ENCODE data around the gene PSEN2.
A peak's percentile ranks its signal among the peaks of the same experiment; 100 is the strongest.
"Not testable (repeated sequence)": the region's sequence is repeated elsewhere in the genome, so short reads cannot be mapped to it uniquely, and the experiment has no call there.

PSEN2 gene

DNA sequence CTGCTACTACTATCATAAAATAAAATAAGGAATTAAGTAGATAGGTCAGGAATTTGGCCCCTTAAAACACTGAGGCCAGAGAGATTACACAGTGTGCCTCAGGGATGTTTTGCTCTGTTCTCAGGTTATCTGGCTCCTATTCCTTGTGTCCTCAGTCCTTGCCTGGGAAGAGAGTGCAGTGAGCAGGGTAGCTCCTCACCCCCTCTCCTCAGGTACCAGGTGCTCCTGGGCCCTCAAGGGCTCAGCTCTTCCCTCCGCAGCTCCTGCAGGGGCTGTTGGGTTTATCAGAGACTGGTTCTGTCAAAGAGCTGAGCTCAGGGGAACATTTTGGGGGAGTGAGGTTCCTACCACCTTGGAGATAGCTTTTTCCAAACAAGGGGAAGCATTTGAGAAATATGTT is 49.6 kb downstream of the PSEN2 start:
- no peak for DNase-seq (ENCODE audit: low read depth)

DNA sequence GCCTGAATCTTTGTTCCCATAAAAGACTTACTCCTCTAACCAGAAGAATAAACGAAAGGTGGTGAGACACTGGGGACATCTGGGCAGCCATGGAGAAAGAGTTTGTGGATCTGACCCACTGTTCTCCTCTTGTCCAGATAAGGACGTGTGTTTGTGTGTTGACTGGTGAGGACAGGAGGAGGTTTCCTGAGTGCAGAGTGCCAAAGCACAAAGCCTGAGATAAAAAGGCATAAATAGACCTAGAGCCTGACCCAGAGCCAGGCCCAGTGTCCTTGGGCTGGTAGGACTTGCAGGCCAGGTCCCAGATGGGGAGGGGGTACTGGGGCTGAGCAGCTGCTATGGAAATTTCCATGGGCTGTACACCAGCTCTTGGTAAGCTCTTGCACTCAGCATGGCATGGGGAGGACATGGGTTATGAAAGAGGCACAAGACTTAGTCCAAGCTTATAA is 50.1 kb downstream of the PSEN2 start:
- no peak for DNase-seq (ENCODE audit: low read depth)

DNA sequence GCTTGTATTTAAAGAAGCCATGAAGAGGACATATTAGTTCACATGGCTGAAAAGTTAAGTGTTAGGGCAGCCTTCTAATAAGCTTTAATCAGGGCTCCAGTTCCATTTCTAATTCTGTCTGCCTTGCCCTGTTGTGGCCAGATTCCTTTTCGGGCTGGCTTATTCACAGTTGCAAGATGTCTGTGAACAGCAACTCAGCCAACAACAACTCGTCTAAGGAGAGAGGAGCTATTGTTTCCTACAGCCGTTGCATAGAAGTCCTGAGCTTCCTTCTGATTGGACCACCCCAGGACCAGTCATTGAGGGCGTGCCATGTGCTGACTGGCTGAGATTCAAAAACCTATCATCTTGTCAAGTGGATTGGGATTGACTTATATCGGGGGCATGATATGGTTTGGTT is 51.1 kb downstream of the PSEN2 start:
- DNase-seq (ENCODE audit: low read depth), result no peak

DNA sequence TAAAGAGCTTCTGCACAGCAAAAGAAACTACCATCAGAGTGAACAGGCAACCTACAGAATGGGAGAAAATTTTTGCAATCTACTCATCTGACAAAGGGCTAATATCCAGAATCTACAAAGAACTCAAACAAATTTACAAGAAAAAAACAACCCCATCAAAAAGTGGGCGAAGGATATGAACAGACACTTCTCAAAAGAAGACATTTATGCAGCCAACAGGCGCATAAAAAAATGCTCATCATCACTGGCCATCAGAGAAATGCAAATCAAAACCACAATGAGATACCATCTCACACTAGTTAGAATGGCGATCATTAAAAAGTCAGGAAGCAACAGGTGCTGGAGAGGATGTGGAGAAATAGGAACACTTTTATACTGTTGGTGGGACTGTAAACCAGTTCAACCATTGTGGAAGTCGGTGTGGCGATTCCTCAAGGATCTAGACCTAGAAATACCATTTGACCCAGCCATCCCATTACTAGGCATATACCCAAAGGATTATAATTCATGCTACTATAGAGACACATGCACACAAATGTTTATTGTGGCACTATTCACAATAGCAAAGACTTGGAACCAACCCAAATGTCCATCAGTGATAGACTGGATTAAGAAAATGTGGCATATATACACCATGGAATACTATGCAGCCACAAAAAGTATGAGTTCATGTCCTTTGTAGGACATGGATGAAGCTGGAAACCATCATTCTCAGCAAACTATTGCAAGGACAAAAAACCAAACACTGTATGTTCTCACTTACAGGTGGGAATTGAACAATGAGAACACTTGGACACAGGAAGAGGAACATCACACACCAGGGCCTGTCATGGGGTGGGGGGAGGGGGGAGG is 59.1 kb downstream of the PSEN2 start:
- DNase-seq (ENCODE audit: low read depth), result not testable (repeated sequence)

DNA sequence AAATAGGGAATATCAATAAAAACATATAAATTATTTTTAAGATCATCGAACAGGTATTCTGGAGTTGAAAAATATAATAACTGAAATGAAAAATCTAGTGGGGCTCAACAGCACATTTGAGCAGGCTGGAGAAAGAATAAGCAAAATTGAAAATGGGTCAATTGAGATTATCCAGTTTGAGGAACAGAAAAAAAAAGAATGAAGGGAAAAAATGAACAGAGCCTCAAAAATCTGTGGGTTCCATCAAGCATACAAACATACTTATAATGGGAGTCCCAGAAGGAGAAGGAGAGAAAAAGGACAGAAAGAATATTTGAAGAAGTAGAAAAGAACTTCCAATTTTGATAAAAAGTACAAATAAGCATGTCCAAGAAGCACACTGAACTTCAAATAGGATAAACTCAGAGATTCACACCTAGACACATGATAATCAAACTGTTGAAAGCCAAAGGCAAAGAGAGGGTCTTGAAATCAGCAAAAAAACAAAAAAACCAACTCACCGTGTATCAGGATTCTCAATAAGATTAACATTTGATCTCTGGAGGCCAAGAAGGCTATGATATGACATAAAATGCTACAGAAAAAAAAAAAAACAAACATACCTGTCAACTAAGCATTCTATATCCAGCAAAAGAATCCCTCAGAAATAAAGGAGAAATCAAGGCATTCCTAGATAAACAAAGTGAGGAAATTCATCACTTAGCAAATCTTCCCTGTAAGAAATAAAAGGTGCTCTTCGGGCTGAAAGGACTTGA is 64.2 kb downstream of the PSEN2 start:
- no peak for DNase-seq (ENCODE audit: low read depth)

DNA sequence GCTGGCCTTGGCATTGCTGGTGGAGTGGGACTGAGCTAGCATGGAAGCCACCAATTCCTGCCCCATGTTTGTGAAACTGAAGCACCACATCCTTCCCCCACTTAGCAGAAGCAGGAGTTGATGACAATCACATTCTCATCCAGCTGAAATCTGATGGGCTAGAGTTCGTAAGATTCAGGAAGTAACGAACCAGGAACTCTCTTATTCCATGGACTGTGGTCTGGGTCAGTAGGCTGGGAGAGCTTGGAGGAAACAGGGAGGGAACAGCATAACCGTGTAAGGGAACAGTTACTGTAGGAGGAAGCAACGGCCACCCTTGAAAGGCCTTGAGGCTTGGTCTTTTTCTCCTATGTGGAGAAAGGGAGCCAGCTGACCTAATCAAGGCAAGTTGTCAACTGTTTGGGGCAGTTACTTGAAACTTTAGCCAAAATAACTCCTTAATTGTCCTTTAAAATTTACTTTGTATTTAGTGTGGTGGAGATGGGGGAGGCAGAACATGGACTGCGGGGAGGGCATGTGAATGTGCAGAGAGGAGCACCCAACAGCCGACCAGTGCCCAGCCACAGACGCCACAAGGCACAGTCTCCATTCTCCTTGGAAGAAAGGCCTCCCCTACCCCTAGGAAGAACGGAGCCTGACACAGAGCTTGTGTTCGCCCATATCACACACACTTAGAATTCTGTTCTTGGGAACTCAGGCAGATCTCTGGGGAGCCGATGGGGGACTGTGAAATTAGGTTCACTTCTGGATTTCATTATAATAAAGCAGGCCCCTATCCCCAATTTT is 67.7 kb downstream of the PSEN2 start:
- no peak for DNase-seq (ENCODE audit: low read depth)

DNA sequence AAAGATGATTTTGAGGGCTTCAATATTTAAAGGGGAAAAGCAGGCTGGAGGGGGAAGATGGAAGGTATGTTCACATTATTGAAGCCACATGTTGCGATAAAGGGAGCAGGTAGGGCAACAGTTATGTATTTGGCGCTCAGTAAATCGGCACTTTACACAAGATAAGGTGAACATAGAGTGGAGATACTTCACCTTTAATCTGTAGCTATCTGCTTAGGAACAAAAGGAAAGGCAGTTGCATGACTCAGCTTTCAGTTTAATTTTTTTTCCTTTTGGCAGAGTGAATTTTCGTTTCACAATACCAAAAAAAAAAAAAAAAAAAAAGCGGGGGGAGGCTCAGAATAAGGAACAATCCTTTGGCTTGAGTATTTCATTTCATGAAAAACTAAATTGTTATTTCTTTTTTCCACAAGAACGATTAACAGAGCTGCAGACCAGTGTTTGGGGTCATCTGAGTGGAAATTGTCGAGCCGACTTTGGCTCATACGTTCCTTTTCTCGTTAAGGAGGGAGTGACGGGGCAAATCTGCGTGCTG is 68.6 kb downstream of the PSEN2 start:
- no peak for DNase-seq (ENCODE audit: low read depth)

DNA sequence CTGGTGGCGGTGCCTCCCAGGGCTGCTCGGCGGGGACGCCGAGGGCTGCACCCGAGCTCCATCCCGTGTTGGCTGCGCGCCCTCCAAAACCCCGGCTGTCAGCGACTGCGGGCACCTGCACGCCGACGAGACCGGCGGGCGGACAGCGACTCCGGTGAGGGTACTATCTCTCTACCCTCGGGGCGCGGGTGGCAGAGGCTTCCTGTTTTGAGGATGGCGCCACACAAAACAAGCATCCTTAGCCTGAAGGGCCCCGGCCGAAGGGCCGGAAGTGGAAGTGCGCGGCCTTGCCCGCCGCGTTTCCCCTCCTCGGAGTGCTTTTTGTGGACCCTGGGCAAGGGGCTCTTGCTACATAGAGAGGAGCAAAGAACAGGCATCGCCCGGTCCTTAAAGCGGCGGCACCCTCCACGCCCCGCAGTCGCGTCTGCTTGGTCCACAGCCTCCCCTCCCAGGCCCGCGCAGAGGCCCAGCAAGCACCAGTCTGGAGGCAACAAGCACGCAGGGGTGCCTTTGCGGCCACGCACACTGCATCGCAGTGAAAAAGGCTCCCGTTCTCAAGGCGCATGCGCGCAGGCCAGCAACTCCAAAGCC is 69.1 kb downstream of the PSEN2 start:
- DNase-seq (ENCODE audit: low read depth), result no peak

- DNase-seq (ENCODE audit: low read depth), result peak; percentile 99
These were observed 69.8 kb downstream of the PSEN2 start, which contains the start of gene COQ8A for GRCh38 chr1:226940029-226940805. COQ8A (plus strand) TSS chr1:226940294; CDS start chr1:226961386, 21,092 bp downstream.

DNA sequence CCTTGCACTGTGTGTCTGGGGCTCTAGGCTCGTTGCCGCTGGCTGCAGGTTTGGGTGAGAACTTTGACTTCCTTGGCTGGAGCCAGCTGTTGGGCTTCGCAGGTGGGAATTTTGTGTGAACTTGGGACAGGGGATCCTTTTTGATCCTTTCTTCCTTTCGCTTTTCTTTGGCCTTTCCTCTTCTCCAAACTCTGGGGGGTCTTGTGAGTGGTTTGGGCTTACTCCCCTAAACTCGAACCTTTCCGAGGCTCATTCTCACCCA is 70.3 kb downstream of the PSEN2 start:
- no peak for DNase-seq (ENCODE audit: low read depth)

- no peak for DNase-seq (ENCODE audit: low read depth)
These were observed 72.0 kb downstream of the PSEN2 start for GRCh38 chr1:226942392-226942791.

- no peak for DNase-seq (ENCODE audit: low read depth)
These were observed 72.7 kb downstream of the PSEN2 start for GRCh38 chr1:226943156-226943555.

GRCh38 chr1:226943927-226944326 is 73.5 kb downstream of the PSEN2 start:
- no peak for DNase-seq (ENCODE audit: low read depth)

DNA sequence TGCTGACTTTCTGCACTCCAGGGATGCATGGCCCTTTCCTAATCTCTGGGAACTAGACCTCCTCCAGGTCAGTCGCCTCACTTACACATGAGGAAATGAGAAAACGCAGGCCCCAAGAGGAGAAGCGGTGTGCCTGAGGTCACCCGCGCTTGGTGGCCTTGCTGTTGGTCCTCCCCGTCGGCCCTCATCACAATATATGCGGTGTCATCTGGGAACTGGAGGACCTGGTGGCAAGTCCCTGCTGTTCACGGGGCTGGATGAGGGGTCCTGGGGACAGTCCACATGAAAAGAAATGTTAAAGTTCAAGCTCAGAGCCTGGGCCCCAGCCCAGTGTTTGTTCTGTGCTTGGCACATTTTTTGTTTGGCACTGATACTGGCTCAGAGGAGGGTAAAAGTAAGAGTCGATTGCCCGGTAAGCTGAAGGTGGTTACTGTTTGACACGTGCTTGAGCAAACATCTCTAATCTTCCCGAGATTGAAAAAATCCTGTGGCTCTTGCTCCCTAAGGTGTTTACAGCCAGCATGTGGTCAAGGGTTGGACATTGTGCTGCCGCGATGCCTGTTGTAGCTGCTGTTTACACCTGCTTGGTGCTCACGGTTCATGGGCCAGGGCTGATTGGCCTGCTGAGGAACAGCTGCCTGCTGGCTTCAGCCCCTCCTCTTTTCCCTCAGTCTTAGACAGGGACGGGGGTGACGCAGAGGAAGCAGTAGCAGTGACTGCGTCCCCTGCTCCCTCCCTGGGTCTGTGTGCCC is 74.9 kb downstream of the PSEN2 start:
- DNase-seq (ENCODE audit: low read depth), result no peak

Data from stimulated activated CD8-positive, alpha-beta memory T cell treated with anti-CD3 and anti-CD28 coated beads, Interleukin-4, amount 100 ng/mL, for 24 hours (primary cell).